ENCODE measurements around the gene MUC4.

- TF ChIP-seq POLR2AphosphoS5 (IDR thresholded peaks at IDR 0.05): no peak
- no peak for TF ChIP-seq CTCF (IDR thresholded peaks at IDR 0.05)
These were observed 106.4 kb downstream of the MUC4 start for GRCh38 chr3:195705081-195705991.

Data from prostate gland (tissue), 2 donors.